ENCODE measurements around the gene NYNRIN. TPM values are rescaled to one million over a fixed set of nuclear protein-coding genes. Genes with fewer than 3 reads are reported as not detected.

NYNRIN gene
- total and polyA plus RNA-seq, 10 of the 15 experiments (the other 5 are each of a cell fraction or from before 2014, with no cell fraction given): under 0.01 to 0.15 (median 0.01) TPM; not detected in 5

- no peak overlapping the region for H3K4me3 ChIP-seq
- FAIRE-seq (no peak), ATAC-seq (no peak), DNase-seq (ENCODE audit: low read depth, low spot score) (no peak)
- ChIA-PET RAD21 (ENCODE audit: unreplicated experiment) (interaction anchor here (4.2 kb wide), 1 partner anchor 101 kb away, joined by 31 read pairs; no protein-coding TSS in a partner anchor), CTCF (interaction anchor here (2.1 to 11.4 kb wide), 5 partner anchors 11 to 123 kb away, joined by 5 to 220 read pairs (median 20); partner anchors contain the start of genes ADCY4 and RIPK3), SMC1A (ENCODE audit: uncharacterized antibody, unreplicated experiment) (interaction anchor here (3.4 to 8.1 kb wide), 3 partner anchors 69 to 102 kb away, joined by 19 to 73 read pairs (median 53); partner anchors contain the start of genes ADCY4 and RIPK3), POLR2A (no interaction called here)
- no peak overlapping the region for H3K4me2 ChIP-seq (ENCODE audit: control insufficient read depth, insufficient read depth)
- intact Hi-C loops (cut with micrococcal nuclease; ENCODE audit: unreplicated experiment): no loop called here
- no peak overlapping the region for H3K27ac ChIP-seq (ENCODE audit: control insufficient read depth, insufficient read depth)
- H3K36me3 ChIP-seq (ENCODE audit: control insufficient read depth in 2 of 2, insufficient read depth in 2 of 2, low read length in 1 of 2): peaks cover 7 to 33% of the 10 kb centered on the region in 2 experiments
- H3K9ac ChIP-seq (ENCODE audit: control insufficient read depth, insufficient read depth, low read length): no peak overlapping the region
- H3K79me2 ChIP-seq (ENCODE audit: control insufficient read depth, insufficient read depth, low read length): peaks cover 19% of the 10 kb centered on the region
- no peaks in the 10 kb centered on the region for H3K27me3 ChIP-seq (replicated peaks in 1 of 2; ENCODE audit: control insufficient read depth in 2 of 2, insufficient read depth in 2 of 2, low read length in 1 of 2)
- no peak overlapping the region for H2AFZ ChIP-seq (ENCODE audit: control insufficient read depth, low read depth, low read length)
- no peaks in the 10 kb centered on the region for H3K9me3 ChIP-seq (replicated peaks; ENCODE audit: control insufficient read depth, insufficient read depth, low read length)
- H3K4me1 ChIP-seq (ENCODE audit: control insufficient read depth, insufficient read depth, low read length): peaks cover 18% of the 10 kb centered on the region
- no peaks in the 10 kb centered on the region for H4K20me1 ChIP-seq (ENCODE audit: control insufficient read depth, insufficient read depth)
- BruUV-seq (replicated peaks): no TSS peak
- in situ Hi-C loops (cut with MboI): loop anchor here (5.0 to 10.0 kb wide), 4 partner anchors 67 to 1130 kb away; partner anchors contain the start of genes BCL2L2, NFATC4, PPP1R3E and TINF2
- TF ChIP-seq ZSCAN29 (IDR thresholded peaks at IDR 0.05): no peak
- WGBS (ENCODE audit: insufficient coverage, insufficient replicate concordance, low lambda C conversion rate, missing lambda C conversion rate): 97% methylated on average over 3 of the region's 3 CpGs
These were observed 35.9 kb downstream of the NYNRIN start for GRCh38 chr14:24434676-24435075.

- in situ Hi-C loops (cut with MboI) (loop anchor here (5.0 to 10.0 kb wide), 2 partner anchors 193 to 1130 kb away; partner anchors contain the start of genes BCL2L2, PPP1R3E and TINF2), intact Hi-C loops (cut with micrococcal nuclease; ENCODE audit: unreplicated experiment) (no loop called here)
- Histone ChIP-seq H3K9ac (ENCODE audit: control insufficient read depth, insufficient read depth, low read length) (no peak overlapping the region), H2AFZ (ENCODE audit: control insufficient read depth, low read depth, low read length) (no peak overlapping the region), H3K4me3 (no peak overlapping the region), H4K20me1 (ENCODE audit: control insufficient read depth, insufficient read depth) (no peaks in the 10 kb centered on the region), H3K27ac (ENCODE audit: control insufficient read depth, insufficient read depth) (no peak overlapping the region), H3K27me3 (replicated peaks in 1 of 2; ENCODE audit: control insufficient read depth in 2 of 2, insufficient read depth in 2 of 2, low read length in 1 of 2) (no peaks in the 10 kb centered on the region), H3K4me1 (ENCODE audit: control insufficient read depth, insufficient read depth, low read length) (peaks cover 18% of the 10 kb centered on the region), H3K79me2 (ENCODE audit: control insufficient read depth, insufficient read depth, low read length) (peaks cover 16% of the 10 kb centered on the region), H3K9me3 (replicated peaks; ENCODE audit: control insufficient read depth, insufficient read depth, low read length) (no peaks in the 10 kb centered on the region), H3K36me3 (ENCODE audit: control insufficient read depth in 2 of 2, insufficient read depth in 2 of 2, low read length in 1 of 2) (peaks cover 11 to 33% of the 10 kb centered on the region in 2 experiments), H3K4me2 (ENCODE audit: control insufficient read depth, insufficient read depth) (no peak overlapping the region)
- RAD21 ChIA-PET (ENCODE audit: unreplicated experiment): interaction anchor here (1.7 to 4.2 kb wide), 3 partner anchors 69 to 102 kb away, joined by 4 to 31 read pairs (median 15); partner anchors contain the start of gene RIPK3
- CTCF ChIA-PET: interaction anchor here (1.3 to 11.4 kb wide), 11 partner anchors 11 to 964 kb away, joined by 3 to 220 read pairs (median 11); partner anchors contain the start of genes ADCY4, CIDEB and RIPK3
- SMC1A ChIA-PET (ENCODE audit: uncharacterized antibody, unreplicated experiment): interaction anchor here (0.7 to 8.1 kb wide), 10 partner anchors 13 to 188 kb away, joined by 3 to 73 read pairs (median 6); partner anchors contain the start of genes ADCY4 and RIPK3
- DNase-seq (ENCODE audit: low read depth, low spot score) (no peak), ATAC-seq (no peak), FAIRE-seq (no peak)
- 72% methylated on average over 2 of the region's 2 CpGs for WGBS (ENCODE audit: insufficient coverage, insufficient replicate concordance, low lambda C conversion rate, missing lambda C conversion rate)
- POLR2A ChIA-PET: no interaction called here
- no TSS peak for BruUV-seq (replicated peaks)
- TF ChIP-seq RB1 (IDR thresholded peaks at IDR 0.05; ENCODE audit: borderline replicate concordance) (no peak), CEBPB (IDR thresholded peaks at IDR 0.05; ENCODE audit: borderline replicate concordance in 1 of 2, low read depth in 2 of 2, low read length in 2 of 2) (no peak), MEF2A (IDR thresholded peaks at IDR 0.05; ENCODE audit: insufficient read depth, low read depth, low read length) (no peak), ZBTB40 (IDR thresholded peaks at IDR 0.05; ENCODE audit: borderline replicate concordance) (no peak), E2F4 (IDR thresholded peaks at IDR 0.05; ENCODE audit: low read depth, low read length) (no peak), MYB (IDR thresholded peaks at IDR 0.05; ENCODE audit: borderline replicate concordance, low read depth, low read length) (no peak), SRF (IDR thresholded peaks at IDR 0.05; ENCODE audit: low read depth in 2 of 2, low read length in 2 of 2) (no peak), EP300 (IDR thresholded peaks at IDR 0.05; ENCODE audit: borderline replicate concordance in 1 of 2, control insufficient read depth in 1 of 2, low read depth in 2 of 2, low read length in 2 of 2) (no peak)
These were observed 36.5 kb downstream of the NYNRIN start for GRCh38 chr14:24435192-24435810.
